CD4-positive, alpha-beta T cell (primary cell): ENCODE data around the gene LYPD3. TPM values are rescaled to one million over a fixed set of nuclear protein-coding genes. Genes with fewer than 3 reads are reported as not detected.

Experiments used
- ATAC-seq: fragments of 200-7000 bp; cut with Tn5 transposase; one replicate; pipeline ENCODE4 v1.10.0; 2022; ENCODE audit warnings: mild to moderate bottlenecking; ENCODE audit not compliant: poor library complexity
- CTCF ChIA-PET: fragments of 350-600 bp; sonication (Branson Sonifier 250); formaldehyde crosslinking; loops from one replicate; lab custom pipeline; 2021; ENCODE audit warnings: antibody characterized with exemption, inconsistent platforms; lab: Charles Lee
- POLR2A ChIA-PET: fragments of 350-600 bp; sonication (Branson Sonifier 250); formaldehyde crosslinking; loops from one replicate; lab custom pipeline; 2021; ENCODE audit warnings: antibody characterized with exemption, inconsistent platforms; lab: Charles Lee
- DNase-seq, 14 experiments: peaks; one replicate each; pipeline ENCODE4 v3.0.0-alpha.2; 2013 to 2020; ENCODE audit warnings: mixed read lengths in 2 of 14
- H3K27ac ChIP-seq, 2 donors: one replicate each; pipeline versions ENCODE4 v1.5.1 to v1.7.0; 2013; ENCODE audit warnings: low read length in 2 of 2, low read depth in 1 of 2, mild to moderate bottlenecking in 1 of 2
- H3K27me3 ChIP-seq, 2 experiments: 1 replicate in 1 of 2; 2 replicates in 1 of 2; pipeline versions ENCODE4 v1.6.1 to v1.7.0; 2013; ENCODE audit warnings: low read length in 2 of 2, control low read depth in 1 of 2, mild to moderate bottlenecking in 1 of 2, moderate library complexity in 1 of 2; ENCODE audit not compliant: insufficient read depth in 2 of 2, control insufficient read depth in 1 of 2
- H3K36me3 ChIP-seq: one replicate; pipeline ENCODE4 v1.6.1; 2013; ENCODE audit warnings: low read length, control low read depth; ENCODE audit not compliant: insufficient read depth
- H3K4me1 ChIP-seq: one replicate; pipeline ENCODE4 v1.6.1; 2013; ENCODE audit warnings: low read length, control low read depth; ENCODE audit not compliant: insufficient read depth
- H3K4me3 ChIP-seq: one replicate; pipeline ENCODE4 v1.5.1; 2013; ENCODE audit warnings: mild to moderate bottlenecking, low read length, moderate library complexity
- H3K9me3 ChIP-seq, 2 experiments: 1 replicate in 1 of 2; 2 replicates in 1 of 2; pipeline versions ENCODE4 v1.6.1 to v1.7.0; 2013; ENCODE audit warnings: low read length in 2 of 2, mild to moderate bottlenecking in 2 of 2, control low read depth in 1 of 2, moderate library complexity in 1 of 2; ENCODE audit not compliant: control insufficient read depth in 1 of 2, insufficient read depth in 1 of 2
- H3K27ac Mint-ChIP-seq: one replicate; pipeline ENCODE4 v1.8.0; 2020; ENCODE audit warnings: mixed read lengths
- H3K27me3 Mint-ChIP-seq: one replicate; pipeline ENCODE4 v1.8.0; 2021; ENCODE audit warnings: mixed read lengths
- H3K36me3 Mint-ChIP-seq: one replicate; pipeline ENCODE4 v1.8.0; 2021; ENCODE audit warnings: low read depth, mixed read lengths
- H3K4me1 Mint-ChIP-seq: one replicate; pipeline ENCODE4 v1.8.0; 2021; ENCODE audit warnings: low read depth, mixed read lengths
- H3K4me3 Mint-ChIP-seq: one replicate; pipeline ENCODE4 v1.8.0; 2020; ENCODE audit warnings: mild to moderate bottlenecking, mixed read lengths
- H3K9me3 Mint-ChIP-seq: one replicate; pipeline ENCODE4 v1.8.0; 2020; ENCODE audit warnings: mixed read lengths
- CTCF ChIP-seq: fragments of 200-600 bp; IDR thresholded peaks from one replicate; pipeline ENCODE4 v1.8.0; 2022; ENCODE audit warnings: antibody characterized with exemption, mild to moderate bottlenecking
- intact Hi-C, 2 experiments: fragments of 100-400 bp; cut with DNase I in 1 of 2; cut with micrococcal nuclease in 1 of 2; formaldehyde crosslinking; loops; one replicate each; pipeline versions ENCODE4 v1.15.1 to v1.9.0; 2023 to 2025; cut with DNase I, micrococcal nuclease
- total RNA-seq, 174 experiments: library from RNA in 2 of 174; stranded (reverse) in 2 of 174; gene quantifications; one replicate each; pipeline ENCODE4 v1.2.3 and lab custom pipeline; 2021 to 2026

The LYPD3 gene
- total RNA-seq, 2 experiments from 2014 or later = 35.6 to 37.3 TPM

- Mint-ChIP-seq H3K27ac (no peak overlapping the region), H3K36me3 (peaks cover 33% of the 10 kb centered on the region), H3K4me3 (no peak overlapping the region), H3K4me1 (no peaks in the 10 kb centered on the region), H3K27me3 (no peaks in the 10 kb centered on the region), H3K9me3 (no peaks in the 10 kb centered on the region)
- Histone ChIP-seq H3K4me3 (no peak overlapping the region), H3K9me3 (no peaks in the 10 kb centered on the region), H3K27me3 (no peaks in the 10 kb centered on the region), H3K27ac (no peak overlapping the region), H3K36me3 (peaks cover 6% of the 10 kb centered on the region), H3K4me1 (no peaks in the 10 kb centered on the region)
- CTCF ChIA-PET = interaction anchor here (2.4 kb wide), 1 partner anchor 39 kb away, joined by 6 read pairs; no protein-coding TSS in a partner anchor
- ATAC-seq = no peak
- no peak for TF ChIP-seq CTCF
- DNase-seq = no peak
- intact Hi-C loops = no loop called here
- POLR2A ChIA-PET = no interaction called here
Observed at GRCh38 chr19:43486412-43486811, 21.0 kb upstream of the LYPD3 start.

- no peak for TF ChIP-seq CTCF
- POLR2A ChIA-PET = no interaction called here
- Mint-ChIP-seq H3K4me3 (no peak overlapping the region), H3K36me3 (peaks cover 35% of the 10 kb centered on the region), H3K27ac (no peak overlapping the region), H3K4me1 (no peaks in the 10 kb centered on the region), H3K27me3 (no peaks in the 10 kb centered on the region), H3K9me3 (no peaks in the 10 kb centered on the region)
- ATAC-seq (no peak), DNase-seq (no peak)
- intact Hi-C loops = no loop called here
- Histone ChIP-seq H3K27ac (no peak overlapping the region), H3K9me3 (no peaks in the 10 kb centered on the region), H3K27me3 (no peaks in the 10 kb centered on the region), H3K4me1 (no peaks in the 10 kb centered on the region), H3K36me3 (peaks cover 6% of the 10 kb centered on the region), H3K4me3 (no peak overlapping the region)
- CTCF ChIA-PET = no interaction called here
Observed at GRCh38 chr19:43485951-43486350, 20.5 kb upstream of the LYPD3 start.

- Mint-ChIP-seq H3K9me3 (no peaks in the 10 kb centered on the region), H3K4me3 (no peak overlapping the region), H3K36me3 (peaks cover 35% of the 10 kb centered on the region), H3K4me1 (no peaks in the 10 kb centered on the region), H3K27ac (no peak overlapping the region), H3K27me3 (no peaks in the 10 kb centered on the region)
- intact Hi-C loops = no loop called here
- Histone ChIP-seq H3K4me3 (no peak overlapping the region), H3K4me1 (no peaks in the 10 kb centered on the region), H3K27ac (no peak overlapping the region), H3K9me3 (no peaks in the 10 kb centered on the region), H3K27me3 (no peaks in the 10 kb centered on the region), H3K36me3 (peaks cover 7% of the 10 kb centered on the region)
- no peak for DNase-seq
- TF ChIP-seq CTCF = no peak
- ChIA-PET CTCF (interaction anchor here (1.3 kb wide), 1 partner anchor 36 kb away, joined by 5 read pairs; no protein-coding TSS in a partner anchor), POLR2A (interaction anchor here (0.6 to 1.8 kb wide), 2 partner anchors 20 to 62 kb away, joined by 5 to 8 read pairs; no protein-coding TSS in a partner anchor)
- no peak for ATAC-seq
Observed at GRCh38 chr19:43483281-43483680, 17.9 kb upstream of the LYPD3 start.
